ENCODE measurements around the gene HDHD5.
A peak's percentile ranks its signal among the peaks of the same experiment; 100 is the strongest.

Gene HDHD5

DNA sequence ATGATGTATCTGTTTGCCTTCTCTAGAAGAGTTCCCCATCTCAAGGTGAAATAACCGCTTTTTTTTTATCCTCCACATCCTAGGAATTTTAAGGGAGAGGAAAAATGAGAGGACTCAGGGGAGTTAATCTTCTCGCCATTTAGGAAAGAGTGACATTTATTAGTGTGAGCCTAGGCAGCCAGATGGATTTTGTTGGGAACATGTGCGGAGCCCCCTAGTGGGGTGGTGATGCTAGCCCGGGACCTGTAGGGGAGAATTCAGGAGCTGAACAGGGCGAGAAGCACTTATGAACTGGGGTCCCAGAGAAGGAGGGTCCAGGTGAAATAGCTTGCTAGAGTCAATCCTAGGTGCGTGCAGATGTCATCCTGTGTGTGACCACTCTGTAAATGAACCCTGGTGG, 63.5 kb downstream of the HDHD5 start:
- Histone ChIP-seq H3K4me3 (ENCODE audit: low read length) (no peak overlapping the region), H3K27ac (ENCODE audit: low read length) (no peak overlapping the region), H3K4me2 (ENCODE audit: low read length) (no peak overlapping the region), H2AFZ (ENCODE audit: low read depth, low read length) (no peak overlapping the region), H4K20me1 (ENCODE audit: insufficient read depth, low read length) (peaks cover 33% of the 10 kb centered on the region; the same call in 1 of the 2 replicates), H3K79me2 (ENCODE audit: low read length) (no peaks in the 10 kb centered on the region), H3K36me3 (replicated peaks; ENCODE audit: low read depth, low read length) (peaks cover 23% of the 10 kb centered on the region), H3K4me1 (ENCODE audit: low read length) (peaks cover 13% of the 10 kb centered on the region; the same call in 1 of the 2 replicates), H3K27me3 (ENCODE audit: low read depth, low read length) (no peaks in the 10 kb centered on the region), H3K9ac (ENCODE audit: low read length) (no peak overlapping the region), H3K9me3 (ENCODE audit: insufficient read depth, low read length) (no peaks in the 10 kb centered on the region)
- TF ChIP-seq EZH2phosphoT487 (IDR thresholded peaks at IDR 0.05; ENCODE audit: low read depth): no peak
- TF ChIP-seq, protein P1, sequence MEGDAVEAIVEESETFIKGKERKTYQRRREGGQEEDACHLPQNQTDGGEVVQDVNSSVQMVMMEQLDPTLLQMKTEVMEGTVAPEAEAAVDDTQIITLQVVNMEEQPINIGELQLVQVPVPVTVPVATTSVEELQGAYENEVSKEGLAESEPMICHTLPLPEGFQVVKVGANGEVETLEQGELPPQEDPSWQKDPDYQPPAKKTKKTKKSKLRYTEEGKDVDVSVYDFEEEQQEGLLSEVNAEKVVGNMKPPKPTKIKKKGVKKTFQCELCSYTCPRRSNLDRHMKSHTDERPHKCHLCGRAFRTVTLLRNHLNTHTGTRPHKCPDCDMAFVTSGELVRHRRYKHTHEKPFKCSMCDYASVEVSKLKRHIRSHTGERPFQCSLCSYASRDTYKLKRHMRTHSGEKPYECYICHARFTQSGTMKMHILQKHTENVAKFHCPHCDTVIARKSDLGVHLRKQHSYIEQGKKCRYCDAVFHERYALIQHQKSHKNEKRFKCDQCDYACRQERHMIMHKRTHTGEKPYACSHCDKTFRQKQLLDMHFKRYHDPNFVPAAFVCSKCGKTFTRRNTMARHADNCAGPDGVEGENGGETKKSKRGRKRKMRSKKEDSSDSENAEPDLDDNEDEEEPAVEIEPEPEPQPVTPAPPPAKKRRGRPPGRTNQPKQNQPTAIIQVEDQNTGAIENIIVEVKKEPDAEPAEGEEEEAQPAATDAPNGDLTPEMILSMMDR (IDR thresholded peaks at IDR 0.05; ENCODE audit: low read depth, low read length): peak; percentile 37

- Histone ChIP-seq H3K36me3 (replicated peaks; ENCODE audit: low read depth, low read length) (peaks cover 5% of the 10 kb centered on the region), H3K27me3 (ENCODE audit: low read depth, low read length) (no peaks in the 10 kb centered on the region)
Observed at GRCh38 chr22:17093081-17093480, 66.0 kb downstream of the HDHD5 start.

DNA sequence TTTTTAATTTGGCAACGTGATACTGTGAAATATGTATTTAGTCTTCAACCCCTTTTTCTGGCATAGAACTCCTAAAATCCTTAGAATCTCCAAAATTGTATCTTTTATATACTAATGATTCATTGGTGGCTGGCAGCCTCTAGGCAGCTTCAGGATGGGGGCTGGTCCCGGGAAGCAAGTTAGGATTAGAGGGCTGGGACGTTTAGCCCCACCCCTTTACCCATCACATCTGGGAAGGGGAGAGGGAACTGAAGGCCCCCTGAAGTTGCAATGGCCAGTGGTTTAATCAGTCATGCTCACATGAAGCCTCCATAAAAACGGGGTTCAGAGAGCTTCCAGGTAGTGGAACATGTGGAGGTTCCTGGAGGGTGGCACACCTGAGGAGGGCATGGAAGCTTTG, 67.2 kb downstream of the HDHD5 start:
- Histone ChIP-seq H3K27me3 (ENCODE audit: low read depth, low read length) (no peaks in the 10 kb centered on the region), H3K27ac (ENCODE audit: low read length) (no peak overlapping the region), H3K4me2 (ENCODE audit: low read length) (no peak overlapping the region), H4K20me1 (ENCODE audit: insufficient read depth, low read length) (peaks cover 32% of the 10 kb centered on the region), H2AFZ (ENCODE audit: low read depth, low read length) (no peak overlapping the region), H3K9ac (ENCODE audit: low read length) (no peak overlapping the region), H3K9me3 (ENCODE audit: insufficient read depth, low read length) (no peaks in the 10 kb centered on the region), H3K79me2 (ENCODE audit: low read length) (peaks cover 4% of the 10 kb centered on the region; the same call in 1 of the 2 replicates), H3K4me1 (ENCODE audit: low read length) (peaks cover 13% of the 10 kb centered on the region), H3K4me3 (ENCODE audit: low read length) (no peak overlapping the region), H3K36me3 (replicated peaks; ENCODE audit: low read depth, low read length) (no peaks in the 10 kb centered on the region)
- TF ChIP-seq EZH2phosphoT487 (IDR thresholded peaks at IDR 0.05; ENCODE audit: low read depth): no peak
- TF ChIP-seq, protein P1 (IDR thresholded peaks at IDR 0.05; ENCODE audit: low read depth, low read length): no peak

More at GRCh38 chr22:17093081-17093480, 66.0 kb downstream of the HDHD5 start:
- TF ChIP-seq, protein P1 (IDR thresholded peaks at IDR 0.05; ENCODE audit: low read depth, low read length): no peak
- no peak for TF ChIP-seq EZH2phosphoT487 (IDR thresholded peaks at IDR 0.05; ENCODE audit: low read depth)
- no peak overlapping the region for H3K4me2 ChIP-seq (ENCODE audit: low read length)
- H3K79me2 ChIP-seq (ENCODE audit: low read length): no peaks in the 10 kb centered on the region
- no peak overlapping the region for H3K4me3 ChIP-seq (ENCODE audit: low read length)
- no peak overlapping the region for H3K9ac ChIP-seq (ENCODE audit: low read length)
- no peaks in the 10 kb centered on the region for H3K9me3 ChIP-seq (ENCODE audit: insufficient read depth, low read length)
- no peak overlapping the region for H3K27ac ChIP-seq (ENCODE audit: low read length)
- no peak overlapping the region for H2AFZ ChIP-seq (ENCODE audit: low read depth, low read length)
- H3K4me1 ChIP-seq (ENCODE audit: low read length): peaks cover 6% of the 10 kb centered on the region; the same call in 1 of the 2 replicates
- H4K20me1 ChIP-seq (ENCODE audit: insufficient read depth, low read length): peaks cover 29% of the 10 kb centered on the region; the same call in 1 of the 2 replicates

GRCh38 chr22:17090550-17090949, 68.5 kb downstream of the HDHD5 start:
- Histone ChIP-seq H2AFZ (ENCODE audit: low read depth, low read length) (no peak overlapping the region), H3K9me3 (ENCODE audit: insufficient read depth, low read length) (no peaks in the 10 kb centered on the region), H3K4me1 (ENCODE audit: low read length) (peaks cover 16% of the 10 kb centered on the region), H3K9ac (ENCODE audit: low read length) (no peak overlapping the region), H3K4me2 (ENCODE audit: low read length) (no peak overlapping the region), H3K4me3 (ENCODE audit: low read length) (no peak overlapping the region), H3K27me3 (ENCODE audit: low read depth, low read length) (no peaks in the 10 kb centered on the region), H3K79me2 (ENCODE audit: low read length) (peaks cover 12% of the 10 kb centered on the region), H3K27ac (ENCODE audit: low read length) (no peak overlapping the region), H4K20me1 (ENCODE audit: insufficient read depth, low read length) (peaks cover 30% of the 10 kb centered on the region), H3K36me3 (replicated peaks; ENCODE audit: low read depth, low read length) (no peaks in the 10 kb centered on the region)
- TF ChIP-seq EZH2phosphoT487 (IDR thresholded peaks at IDR 0.05; ENCODE audit: low read depth): no peak
- TF ChIP-seq, protein P1 (IDR thresholded peaks at IDR 0.05; ENCODE audit: low read depth, low read length): no peak
